HCT116 (cell line): ENCODE measurements around the gene CCDC8. TPM values are rescaled to one million over a fixed set of nuclear protein-coding genes. Genes with fewer than 3 reads are reported as not detected.

Experiments
- ATAC-seq: fragments of 200-7000 bp; cut with Tn5 transposase; 2 replicates; pipeline ENCODE4 v1.9.1; 2020; ENCODE audit warnings: mild to moderate bottlenecking, moderate library complexity
- BruUV-seq: library from RNA; stranded (reverse); fragments of 400-500 nt; replicated peaks from 2 replicates; lab custom pipeline; 2021; lab: Mats Ljungman, UMichigan
- CTCF ChIA-PET: fragments of 300-600 bp; sonication (Branson Sonifier 250); formaldehyde crosslinking; loops from one replicate; lab custom pipeline; 2021; ENCODE audit warnings: antibody characterized with exemption; lab: Charles Lee
- POLR2A ChIA-PET: fragments of 300-600, 350-600 bp; sonication (Branson Sonifier 250); formaldehyde crosslinking; loops from one replicate; lab custom pipeline; 2021; ENCODE audit warnings: antibody characterized with exemption; lab: Charles Lee
- RAD21 ChIA-PET, 2 experiments: fragments of 300-600 bp; sonication (Branson Sonifier 250); formaldehyde crosslinking; loops; one replicate each; lab custom pipeline; 2023; ENCODE audit warnings: low total read pairs in 2 of 2; ENCODE audit not compliant: uncharacterized antibody in 2 of 2, unreplicated experiment in 2 of 2, low non-redundant PET in 1 of 2; lab: Charles Lee
- DNase-seq: peaks from one replicate; pipeline ENCODE4 v3.0.0-alpha.2; 2010; ENCODE audit warnings: low read depth, low spot score
- H2AFZ ChIP-seq: fragments of 200-600 bp; shearing (Covaris generic), sonication (generic); 2 replicates; pipeline ENCODE4 v1.6.1; 2017; ENCODE audit warnings: low read depth, mixed run types, mixed read lengths, antibody characterized with exemption, low read length; ENCODE audit not compliant: poor library complexity, severe bottlenecking
- H3K27ac ChIP-seq: 2 replicates; pipeline ENCODE4 v1.5.1; 2012; ENCODE audit warnings: low read depth, low read length
- H3K27me3 ChIP-seq: fragments of 200-600 bp; sonication (generic); 2 replicates; pipeline ENCODE4 v1.6.1; 2016; ENCODE audit warnings: mixed run types, low read length, mixed read lengths; ENCODE audit not compliant: insufficient read depth
- H3K36me3 ChIP-seq, 2 experiments: fragments of 200-500 bp in 1 of 2; fragments of 200-600 bp in 1 of 2; sonication (Bioruptor generic) in 1 of 2; sonication (generic) in 1 of 2; 2 replicates each; pipeline versions ENCODE4 v1.5.1 to v1.6.1; 2014 to 2016; ENCODE audit warnings: low read length in 2 of 2, inconsistent platforms in 1 of 2, mixed read lengths in 1 of 2, mixed run types in 1 of 2; ENCODE audit not compliant: insufficient read depth in 2 of 2, control insufficient read depth in 1 of 2
- H3K4me1 ChIP-seq, 2 experiments: fragments of 200-600 bp in 1 of 2; sonication (generic) in 1 of 2; 2 replicates each; pipeline versions ENCODE4 v1.5.1 to v1.6.1; 2012 to 2017; ENCODE audit warnings: low read length in 2 of 2, inconsistent platforms in 1 of 2, mild to moderate bottlenecking in 1 of 2, mixed read lengths in 1 of 2, mixed run types in 1 of 2, moderate library complexity in 1 of 2; ENCODE audit not compliant: insufficient read depth in 2 of 2, control insufficient read depth in 1 of 2
- H3K4me2 ChIP-seq: fragments of 200-600 bp; sonication (generic); 2 replicates; pipeline ENCODE4 v1.6.1; 2017; ENCODE audit warnings: mixed run types, low read length, mixed read lengths
- H3K4me3 ChIP-seq, 2 experiments: fragments of 200-600 bp in 1 of 2; sonication (generic) in 1 of 2; replicated peaks in 1 of 2; 2 replicates each; pipeline ENCODE4 v1.5.1; 2011 to 2016; ENCODE audit warnings: low read length in 2 of 2, control low read depth in 1 of 2, low read depth in 1 of 2, mild to moderate bottlenecking in 1 of 2, mixed read lengths in 1 of 2, mixed run types in 1 of 2
- H3K79me2 ChIP-seq: fragments of 200-600 bp; sonication (generic); 2 replicates; pipeline ENCODE4 v1.6.1; 2017; ENCODE audit warnings: mild to moderate bottlenecking, mixed run types, low read length, moderate library complexity, mixed read lengths; ENCODE audit not compliant: insufficient read depth
- H3K9ac ChIP-seq: fragments of 200-600 bp; sonication (generic); 2 replicates; pipeline ENCODE4 v1.6.1; 2016; ENCODE audit warnings: low read length, mixed read lengths
- H3K9me2 ChIP-seq: fragments of 200-600 bp; sonication (generic), shearing (Covaris generic); 2 replicates; pipeline ENCODE4 v1.6.1; 2017; ENCODE audit warnings: mixed run types, mild to moderate bottlenecking, moderate library complexity; ENCODE audit not compliant: insufficient read depth
- H3K9me3 ChIP-seq, 2 experiments: fragments of 200-500 bp in 1 of 2; fragments of 200-600 bp in 1 of 2; sonication (Bioruptor generic) in 1 of 2; sonication (generic) in 1 of 2; 2 replicates each; pipeline ENCODE4 v1.6.1; 2014 to 2017; ENCODE audit warnings: low read length in 2 of 2, mixed read lengths in 2 of 2, inconsistent platforms in 1 of 2, low read depth in 1 of 2, mild to moderate bottlenecking in 1 of 2, mixed run types in 1 of 2, moderate library complexity in 1 of 2; ENCODE audit not compliant: control insufficient read depth in 1 of 2, insufficient read depth in 1 of 2
- H4K20me1 ChIP-seq: fragments of 200-600 bp; sonication (generic), shearing (Covaris generic); 2 replicates; pipeline ENCODE4 v1.6.1; 2017; ENCODE audit warnings: mixed run types, mild to moderate bottlenecking, moderate library complexity; ENCODE audit not compliant: insufficient read depth
- CTCF ChIP-seq, 3 experiments: fragments of 200-600 bp in 1 of 3; sonication (generic) in 1 of 3; IDR thresholded peaks in 2 of 3; conservative IDR thresholded peaks in 1 of 3; 2 replicates each; pipeline ENCODE4 v1.5.1; 2012 to 2017; ENCODE audit warnings: low read depth in 2 of 3, low read length in 2 of 3, antibody characterized with exemption in 1 of 3, borderline replicate concordance in 1 of 3, control low read depth in 1 of 3, mild to moderate bottlenecking in 1 of 3, mixed read lengths in 1 of 3, mixed run types in 1 of 3, moderate library complexity in 1 of 3; ENCODE audit not compliant: insufficient read depth in 1 of 3
- EZH2 ChIP-seq: fragments of 200-600 bp; sonication (generic); IDR thresholded peaks from 2 replicates; pipeline ENCODE4 v1.6.1; 2017; ENCODE audit warnings: antibody characterized with exemption, mixed run types
- EZH2phosphoT487 ChIP-seq: fragments of 200-600 bp; IDR thresholded peaks from 2 replicates; pipeline ENCODE4 v1.6.1; 2018; ENCODE audit warnings: antibody characterized with exemption, borderline replicate concordance
- FOSL1 ChIP-seq: IDR thresholded peaks from 2 replicates; pipeline ENCODE4 v1.6.1; 2012; ENCODE audit warnings: low read depth
- JUND ChIP-seq: IDR thresholded peaks from 2 replicates; pipeline ENCODE4 v1.6.1; 2012
- MAX ChIP-seq: IDR thresholded peaks from 2 replicates; pipeline ENCODE4 v1.6.1; 2012
- POLR2AphosphoS5 ChIP-seq: IDR thresholded peaks from 2 replicates; pipeline ENCODE4 v1.6.1; 2011; ENCODE audit warnings: mild to moderate bottlenecking, low read depth, low read length, moderate library complexity
- RAD21 ChIP-seq: IDR thresholded peaks from 2 replicates; pipeline ENCODE4 v1.6.1; 2012; ENCODE audit warnings: low read depth, mild to moderate bottlenecking
- REST ChIP-seq: IDR thresholded peaks from 2 replicates; pipeline ENCODE4 v1.6.1; 2012; ENCODE audit warnings: low read depth
- SIN3A ChIP-seq: IDR thresholded peaks from 2 replicates; pipeline ENCODE4 v1.6.1; 2012; ENCODE audit warnings: low read depth
- SP1 ChIP-seq: IDR thresholded peaks from 2 replicates; pipeline ENCODE4 v1.6.1; 2012; ENCODE audit warnings: low read depth
- SRF ChIP-seq: IDR thresholded peaks from 2 replicates; pipeline ENCODE4 v1.6.1; 2012; ENCODE audit warnings: low read depth
- TCF7L2 ChIP-seq: IDR thresholded peaks from 2 replicates; pipeline ENCODE4 v1.7.0; 2011; ENCODE audit warnings: borderline replicate concordance, inconsistent platforms; ENCODE audit not compliant: insufficient read depth, insufficient read length; ENCODE audit errors: extremely low read depth
- YY1 ChIP-seq: IDR thresholded peaks from 2 replicates; pipeline ENCODE4 v1.6.1; 2011; ENCODE audit warnings: low read length, low read depth, moderate library complexity, mild to moderate bottlenecking; ENCODE audit not compliant: insufficient replicate concordance; ENCODE audit errors: extremely low read depth
- ZFX ChIP-seq: fragments of 450-650 bp; IDR thresholded peaks from 2 replicates; pipeline ENCODE4 v1.6.1; 2017
- ZNF274 ChIP-seq: fragments of 200-500 bp; sonication (Bioruptor generic); IDR thresholded peaks from 2 replicates; pipeline ENCODE4 v1.6.1; 2014; ENCODE audit warnings: mild to moderate bottlenecking, low read depth, low read length, inconsistent platforms
- intact Hi-C: fragments of 100-400 bp; cut with micrococcal nuclease; formaldehyde crosslinking; loops from 2 replicates; pipeline ENCODE4 v1.10.0; 2022
- total RNA-seq: library from RNA; stranded (reverse); gene quantifications from one replicate; pipeline ENCODE4 v1.2.1, GENCODE V29; 2021; ENCODE audit not compliant: unreplicated experiment

CCDC8 gene
- total RNA-seq, 1 experiment from 2014 or later = 0.10 TPM

- ChIA-PET POLR2A (no interaction called here), CTCF (no interaction called here), RAD21 (no interaction called here)
- BruUV-seq = no TSS peak
- no peak overlapping the region for H3K9ac ChIP-seq
- peaks cover 24 to 48% of the 10 kb centered on the region in 2 experiments for H3K36me3 ChIP-seq
- 0 out of 2 replicates have a peak, but pooled peaks cover 7% of the 10 kb centered on the region for H4K20me1 ChIP-seq
- ATAC-seq (no peak), DNase-seq (no peak)
- no peaks in the 10 kb centered on the region for H3K27me3 ChIP-seq
- H3K79me2 ChIP-seq = peaks cover 71% of the 10 kb centered on the region
- no peak overlapping the region for H3K27ac ChIP-seq
- no peak overlapping the region for H3K4me3 ChIP-seq
- H2AFZ ChIP-seq = no peak overlapping the region
- no peak overlapping the region for H3K4me2 ChIP-seq
- intact Hi-C loops = no loop called here
- peaks cover 24 to 29% of the 10 kb centered on the region in 2 experiments; a peak in 3 of 4 replicates for H3K4me1 ChIP-seq
- H3K9me2 ChIP-seq = no peaks in the 10 kb centered on the region
- no peak for TF ChIP-seq REST
- TF ChIP-seq POLR2AphosphoS5 = no peak
- no peak for TF ChIP-seq ZNF274
- TF ChIP-seq SP1 = no peak
- no peak for TF ChIP-seq EZH2phosphoT487
- TF ChIP-seq FOSL1 = no peak
- TF ChIP-seq SIN3A = no peak
- TF ChIP-seq YY1 = no peak
- TF ChIP-seq CTCF (IDR thresholded peaks at IDR 0.05 in 2 of 3, conservative IDR thresholded peaks at IDR 0.05 in 1 of 3; ENCODE audit: borderline replicate concordance in 1 of 3, insufficient read depth in 1 of 3, low read depth in 2 of 3, low read length in 2 of 3) = no peak
- TF ChIP-seq SRF = no peak
- no peak for TF ChIP-seq TCF7L2
- TF ChIP-seq RAD21 = no peak
- TF ChIP-seq ZFX = no peak
- TF ChIP-seq MAX = no peak
- TF ChIP-seq EZH2 = no peak
- TF ChIP-seq JUND = no peak
- H3K9me3 ChIP-seq = no peaks in the 10 kb centered on the region
Measured at GRCh38 chr19:46376241-46377153, 36.9 kb downstream of the CCDC8 start.
